Raji (cell line): ENCODE results near the gene CDADC1.

ENCODE experiments used
- POLR2A ChIP-seq: IDR thresholded peaks from 2 replicates; pipeline ENCODE4 v1.6.1; 2011; ENCODE audit warnings: low read depth, low read length, control low read depth; ENCODE audit not compliant: insufficient read depth

Gene CDADC1

GRCh38 chr13:49247643-49248621 lies at the start of gene CDADC1:
Gene CDADC1, plus strand, starts transcription at chr13:49247925. Its CDS starts 113 bp downstream, at chr13:49248038.
- peak; percentile 91 for TF ChIP-seq POLR2A

GRCh38 chr13:49206641-49207040 lies 41.1 kb upstream of the CDADC1 start:
- TF ChIP-seq POLR2A: no peak

- no peak for TF ChIP-seq POLR2A
Observed at GRCh38 chr13:49208619-49209018, 39.1 kb upstream of the CDADC1 start.

- TF ChIP-seq POLR2A: no peak
Observed at GRCh38 chr13:49210114-49210513, 37.6 kb upstream of the CDADC1 start.

GRCh38 chr13:49210669-49211068 lies 37.1 kb upstream of the CDADC1 start:
- TF ChIP-seq POLR2A: no peak

GRCh38 chr13:49213539-49213938 lies 34.2 kb upstream of the CDADC1 start:
- no peak for TF ChIP-seq POLR2A

GRCh38 chr13:49213997-49214916 lies 33.5 kb upstream of the CDADC1 start:
- TF ChIP-seq POLR2A: no peak

- peak; percentile 25; the same call in 1 of the 2 replicates for TF ChIP-seq POLR2A
Observed at GRCh38 chr13:49214917-49215376, 32.8 kb upstream of the CDADC1 start.

- TF ChIP-seq POLR2A: no peak
Observed at GRCh38 chr13:49216334-49216733, 31.4 kb upstream of the CDADC1 start.

GRCh38 chr13:49217962-49218492 lies 29.7 kb upstream of the CDADC1 start:
- no peak for TF ChIP-seq POLR2A

DNA sequence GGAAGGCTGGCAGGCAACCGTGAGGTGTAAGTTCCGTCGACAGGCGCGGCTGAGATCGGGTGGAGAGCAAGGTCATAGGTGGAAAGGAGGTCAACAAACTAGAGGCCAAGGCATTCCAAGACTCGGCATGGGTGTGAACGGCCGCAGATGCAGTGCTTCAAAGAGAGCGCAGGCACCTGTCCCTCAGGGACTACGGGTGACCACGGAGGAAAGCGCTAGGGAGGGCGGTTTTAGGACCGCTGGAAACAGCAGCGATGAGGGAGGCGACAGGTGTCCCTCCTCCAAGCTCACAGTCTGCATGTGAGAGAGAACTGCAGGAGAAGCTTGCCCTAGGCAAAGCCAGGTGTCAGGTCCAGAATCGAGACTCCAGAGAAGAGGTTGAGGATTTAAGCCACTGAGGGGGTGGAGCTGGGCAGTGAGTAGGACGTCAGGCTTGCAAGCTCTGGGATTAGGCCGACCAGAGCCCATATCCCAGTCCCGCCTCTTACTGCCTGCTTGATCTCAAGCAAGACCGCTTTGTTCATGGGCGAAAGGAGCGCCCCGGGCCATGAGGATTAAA lies 29.2 kb upstream of the CDADC1 start:
- TF ChIP-seq POLR2A: no peak

GRCh38 chr13:49219647-49220035 lies 28.1 kb upstream of the CDADC1 start:
- TF ChIP-seq POLR2A: no peak

DNA sequence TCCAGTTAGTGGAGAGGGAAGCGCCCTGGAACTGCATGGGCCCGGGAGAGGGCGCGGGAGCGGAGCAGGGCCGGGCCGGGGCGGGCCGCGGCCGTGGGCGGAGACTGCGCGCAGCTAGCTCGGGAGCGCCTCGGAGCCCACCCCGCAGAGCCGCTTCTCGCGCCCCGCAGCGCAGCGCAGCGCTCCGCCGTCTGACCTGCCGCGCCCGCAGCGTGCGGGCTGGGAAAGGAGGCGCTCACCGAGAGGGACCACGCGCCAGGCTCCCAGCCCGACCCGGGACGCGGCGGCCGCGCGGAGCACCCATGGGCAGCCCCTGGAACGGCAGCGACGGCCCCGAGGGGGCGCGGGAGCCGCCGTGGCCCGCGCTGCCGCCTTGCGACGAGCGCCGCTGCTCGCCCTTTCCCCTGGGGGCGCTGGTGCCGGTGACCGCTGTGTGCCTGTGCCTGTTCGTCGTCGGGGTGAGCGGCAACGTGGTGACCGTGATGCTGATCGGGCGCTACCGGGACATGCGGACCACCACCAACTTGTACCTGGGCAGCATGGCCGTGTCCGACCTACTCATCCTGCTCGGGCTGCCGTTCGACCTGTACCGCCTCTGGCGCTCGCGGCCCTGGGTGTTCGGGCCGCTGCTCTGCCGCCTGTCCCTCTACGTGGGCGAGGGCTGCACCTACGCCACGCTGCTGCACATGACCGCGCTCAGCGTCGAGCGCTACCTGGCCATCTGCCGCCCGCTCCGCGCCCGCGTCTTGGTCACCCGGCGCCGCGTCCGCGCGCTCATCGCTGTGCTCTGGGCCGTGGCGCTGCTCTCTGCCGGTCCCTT lies 27.5 kb upstream of the CDADC1 start, which contains the start of gene MLNR:
MLNR (plus strand) TSS at position 303 of the 820 bp plus-strand sequence; CDS start at position 303, 0 bp downstream.
- TF ChIP-seq POLR2A: no peak
